Lower leg skin (tissue), 4 donors: Measurements from ENCODE around the gene MSH2. TPM values are rescaled to one million over a fixed set of nuclear protein-coding genes. Genes with fewer than 3 reads are reported as not detected.

Experiments
- DNase-seq, 2 donors: peaks; one replicate each; pipeline ENCODE4 v3.0.0-alpha.2; 2019; ENCODE audit warnings: low spot score in 2 of 2
- H3K4me3 ChIP-seq: fragments of 200-600 bp; sonication (generic); 2 replicates; pipeline ENCODE4 v1.5.1; 2017; ENCODE audit warnings: mild to moderate bottlenecking, low read depth; ENCODE audit not compliant: poor library complexity, severe bottlenecking
- POLR2A ChIP-seq, 2 donors: fragments of 450-650 bp; IDR thresholded peaks; one replicate each; pipeline ENCODE4 v1.6.1; 2016 to 2017; ENCODE audit warnings: antibody characterized with exemption in 2 of 2, mild to moderate bottlenecking in 1 of 2, moderate library complexity in 1 of 2
- WGBS, 2 donors: methylation state at CpG; one replicate each; pipeline ENCODE4 v1.1.5; 2018; 5-methylcytosine and 5-hydroxymethylcytosine counted together
- intact Hi-C: fragments of 100-400 bp; cut with DNase I; formaldehyde crosslinking; loops from one replicate; pipeline ENCODE4 v1.15.0; 2023; ENCODE audit warnings: low total_unique reads
- total RNA-seq, 4 donors: library from RNA; depleted of rRNA; stranded (reverse); fragments of >200 nt; gene quantifications; one replicate each; pipeline ENCODE4 v1.1.0, GENCODE V29; 2016
- TF ChIP-seq, protein P1 (sequence below), 3 donors: fragments of 450-650 bp; IDR thresholded peaks; one replicate each; pipeline ENCODE4 v1.5.1; 2016; ENCODE audit warnings: antibody characterized with exemption in 3 of 3, mild to moderate bottlenecking in 3 of 3, moderate library complexity in 2 of 3

MSH2 gene
- total RNA-seq, 4 donors from 2014 or later = 10.6 to 11.9 (median 11.5) TPM

DNA sequence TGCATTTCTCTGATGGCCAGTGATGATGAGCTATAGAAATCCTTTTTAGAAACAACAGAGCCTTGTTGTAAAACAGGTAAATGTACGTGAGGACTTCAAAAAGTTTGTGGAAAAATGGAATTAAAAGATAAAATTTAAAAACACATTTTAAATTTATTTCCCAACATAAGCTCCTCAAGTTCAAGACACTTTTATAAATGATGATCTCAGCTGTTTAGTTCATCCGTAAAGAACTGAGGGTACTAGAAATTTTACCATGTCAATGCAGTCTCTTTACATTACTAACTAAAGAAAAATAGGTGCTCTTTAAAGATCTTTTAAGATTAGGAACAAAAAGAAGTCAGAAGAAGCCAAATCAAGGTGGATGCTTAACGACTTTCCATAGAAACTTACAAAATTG, 52.5 kb downstream of the MSH2 start:
- WGBS, 2 donors = 93% methylated on average over 3 of the region's 3 CpGs
- no peak for TF ChIP-seq POLR2A (IDR thresholded peaks at IDR 0.05)
- TF ChIP-seq, protein P1, sequence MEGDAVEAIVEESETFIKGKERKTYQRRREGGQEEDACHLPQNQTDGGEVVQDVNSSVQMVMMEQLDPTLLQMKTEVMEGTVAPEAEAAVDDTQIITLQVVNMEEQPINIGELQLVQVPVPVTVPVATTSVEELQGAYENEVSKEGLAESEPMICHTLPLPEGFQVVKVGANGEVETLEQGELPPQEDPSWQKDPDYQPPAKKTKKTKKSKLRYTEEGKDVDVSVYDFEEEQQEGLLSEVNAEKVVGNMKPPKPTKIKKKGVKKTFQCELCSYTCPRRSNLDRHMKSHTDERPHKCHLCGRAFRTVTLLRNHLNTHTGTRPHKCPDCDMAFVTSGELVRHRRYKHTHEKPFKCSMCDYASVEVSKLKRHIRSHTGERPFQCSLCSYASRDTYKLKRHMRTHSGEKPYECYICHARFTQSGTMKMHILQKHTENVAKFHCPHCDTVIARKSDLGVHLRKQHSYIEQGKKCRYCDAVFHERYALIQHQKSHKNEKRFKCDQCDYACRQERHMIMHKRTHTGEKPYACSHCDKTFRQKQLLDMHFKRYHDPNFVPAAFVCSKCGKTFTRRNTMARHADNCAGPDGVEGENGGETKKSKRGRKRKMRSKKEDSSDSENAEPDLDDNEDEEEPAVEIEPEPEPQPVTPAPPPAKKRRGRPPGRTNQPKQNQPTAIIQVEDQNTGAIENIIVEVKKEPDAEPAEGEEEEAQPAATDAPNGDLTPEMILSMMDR (IDR thresholded peaks at IDR 0.05) = no peak
- H3K4me3 ChIP-seq = no peak overlapping the region
- DNase-seq = no peak
- intact Hi-C loops = no loop called here

DNA sequence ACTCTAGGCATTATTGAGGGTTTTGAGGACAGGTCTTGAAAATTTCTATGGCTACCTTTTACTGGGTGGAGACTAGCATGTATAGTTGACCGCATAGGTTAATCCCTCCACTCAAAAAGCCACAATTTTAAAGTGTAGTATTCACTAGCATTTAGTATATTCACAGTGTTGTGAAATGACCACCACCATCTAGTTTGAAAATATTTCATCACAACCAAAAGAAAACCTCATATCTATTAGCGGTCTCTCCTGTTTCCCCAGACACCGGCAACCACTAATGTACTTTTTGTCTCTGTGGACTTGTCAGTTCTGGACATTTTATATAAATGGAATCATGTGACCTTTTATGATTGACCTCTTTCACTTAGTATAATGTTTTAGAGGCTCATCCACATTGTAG, 53.9 kb downstream of the MSH2 start:
- no peak for DNase-seq
- WGBS, 2 donors = 92 to 98% methylated on average over 3 of the region's 3 CpGs
- TF ChIP-seq, protein P1 (IDR thresholded peaks at IDR 0.05) = no peak
- no peak for TF ChIP-seq POLR2A (IDR thresholded peaks at IDR 0.05)
- H3K4me3 ChIP-seq = no peak overlapping the region
- intact Hi-C loops = no loop called here

DNA sequence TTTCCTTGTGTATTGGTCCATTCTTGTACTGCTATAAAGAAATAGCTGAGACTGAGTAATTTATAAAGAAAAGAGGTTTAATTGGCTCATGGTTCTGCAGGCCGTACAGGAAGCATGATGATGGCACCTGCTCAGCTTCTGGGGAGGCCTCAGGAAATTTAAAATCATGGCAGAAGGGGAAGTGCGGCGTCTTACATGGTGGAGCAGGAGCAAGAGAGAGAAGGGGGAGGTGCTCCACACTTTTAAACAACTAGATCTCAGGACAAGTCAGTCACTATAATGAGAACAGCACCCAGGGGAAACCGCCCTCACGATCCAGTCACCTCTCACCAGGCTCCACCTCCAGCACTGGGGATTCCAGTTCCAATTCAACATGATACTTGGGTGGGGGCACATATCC, 54.3 kb downstream of the MSH2 start:
- WGBS, 2 donors = 92 to 98% methylated on average over 5 of the region's 5 CpGs
- intact Hi-C loops = no loop called here
- no peak overlapping the region for H3K4me3 ChIP-seq
- DNase-seq = no peak
- TF ChIP-seq POLR2A (IDR thresholded peaks at IDR 0.05) = no peak
- TF ChIP-seq, protein P1 (IDR thresholded peaks at IDR 0.05) = no peak

DNA sequence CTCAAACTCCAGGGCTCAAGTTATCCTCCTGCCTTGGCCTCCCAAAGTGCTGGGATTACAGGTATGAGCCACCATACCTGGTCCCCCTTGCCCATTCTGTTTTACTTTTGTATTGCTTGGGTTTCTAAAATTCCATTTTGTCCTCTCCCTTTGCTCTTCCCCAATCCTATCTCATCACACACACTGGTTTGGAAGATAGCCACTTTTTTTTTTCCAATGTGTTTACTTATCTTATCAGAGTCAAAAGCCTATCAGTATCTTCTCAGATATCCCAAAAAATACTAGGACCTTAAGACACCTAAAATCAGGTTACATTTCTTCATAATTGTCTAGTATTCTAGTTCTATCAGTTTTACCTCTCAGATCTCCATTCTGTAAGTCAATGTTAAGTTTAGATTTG, 56.1 kb downstream of the MSH2 start:
- TF ChIP-seq POLR2A (IDR thresholded peaks at IDR 0.05) = no peak
- TF ChIP-seq, protein P1 (IDR thresholded peaks at IDR 0.05) = no peak
- no peak overlapping the region for H3K4me3 ChIP-seq
- DNase-seq = no peak
- intact Hi-C loops = no loop called here

DNA sequence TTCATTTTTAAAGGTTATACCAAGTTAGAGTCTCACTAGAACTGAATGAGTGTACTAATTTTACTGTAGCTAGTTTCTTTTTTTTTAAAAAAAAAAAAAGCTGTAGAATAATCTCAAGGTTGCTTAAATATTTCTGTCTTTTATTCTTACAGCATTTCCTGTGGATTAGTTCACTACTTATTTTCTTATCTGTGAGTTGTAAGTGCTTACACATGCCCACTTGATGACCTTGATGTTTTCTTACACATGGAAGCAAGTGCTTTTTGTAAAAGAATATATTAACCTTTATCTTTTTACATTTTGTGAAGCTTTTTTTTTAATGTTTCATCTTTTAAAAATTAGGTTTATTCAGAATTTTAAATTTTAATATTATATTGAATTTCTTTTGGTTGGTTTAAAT, 57.8 kb downstream of the MSH2 start:
- TF ChIP-seq, protein P1 (IDR thresholded peaks at IDR 0.05) = no peak
- no peak for TF ChIP-seq POLR2A (IDR thresholded peaks at IDR 0.05)
- H3K4me3 ChIP-seq = no peak overlapping the region
- intact Hi-C loops = no loop called here
- DNase-seq = no peak

DNA sequence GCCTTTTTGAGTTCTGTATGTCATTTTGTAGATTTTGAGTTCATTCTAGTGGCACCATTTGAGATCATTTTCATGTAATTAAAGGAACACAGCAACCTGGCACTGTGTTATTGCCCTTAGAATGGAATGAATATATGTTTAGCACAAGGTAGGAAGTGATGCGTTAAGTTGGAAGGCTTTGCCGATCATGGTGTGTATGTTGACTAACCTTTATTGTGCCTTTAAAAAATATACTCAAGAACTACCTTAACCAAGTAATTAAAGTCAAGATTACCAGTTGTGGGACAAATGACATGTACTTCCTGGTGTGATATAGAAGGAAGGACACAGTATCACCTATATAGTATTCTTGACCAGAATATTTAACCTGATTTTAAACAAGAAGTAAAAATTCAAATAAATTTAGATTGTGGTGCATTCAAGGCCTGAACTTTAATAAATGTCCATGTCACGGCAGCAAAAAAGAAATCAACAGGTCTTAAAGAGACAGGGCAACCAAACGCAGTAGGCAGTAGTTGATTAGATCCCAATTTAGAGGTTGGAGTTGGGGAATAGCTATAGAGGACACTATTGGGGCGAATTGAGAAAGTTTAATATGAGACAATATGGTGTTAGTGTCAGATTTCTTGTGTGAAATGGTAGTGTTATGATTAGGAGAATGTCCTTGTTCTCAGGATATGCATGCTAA, 68.6 kb downstream of the MSH2 start:
- no peak overlapping the region for H3K4me3 ChIP-seq
- TF ChIP-seq POLR2A (IDR thresholded peaks at IDR 0.05) = no peak
- TF ChIP-seq, protein P1 (IDR thresholded peaks at IDR 0.05) = no peak
- intact Hi-C loops = no loop called here
- no peak for DNase-seq
- 85 to 96% methylated on average over 5 of the region's 5 CpGs for WGBS, 2 donors
